ENCODE data around the gene ITGA3. TPM values are rescaled to one million over a fixed set of nuclear protein-coding genes. Genes with fewer than 3 reads are reported as not detected.

Gene ITGA3
- total RNA-seq, 2 experiments from 2014 or later, result 2.3 to 2.4 TPM

DNA sequence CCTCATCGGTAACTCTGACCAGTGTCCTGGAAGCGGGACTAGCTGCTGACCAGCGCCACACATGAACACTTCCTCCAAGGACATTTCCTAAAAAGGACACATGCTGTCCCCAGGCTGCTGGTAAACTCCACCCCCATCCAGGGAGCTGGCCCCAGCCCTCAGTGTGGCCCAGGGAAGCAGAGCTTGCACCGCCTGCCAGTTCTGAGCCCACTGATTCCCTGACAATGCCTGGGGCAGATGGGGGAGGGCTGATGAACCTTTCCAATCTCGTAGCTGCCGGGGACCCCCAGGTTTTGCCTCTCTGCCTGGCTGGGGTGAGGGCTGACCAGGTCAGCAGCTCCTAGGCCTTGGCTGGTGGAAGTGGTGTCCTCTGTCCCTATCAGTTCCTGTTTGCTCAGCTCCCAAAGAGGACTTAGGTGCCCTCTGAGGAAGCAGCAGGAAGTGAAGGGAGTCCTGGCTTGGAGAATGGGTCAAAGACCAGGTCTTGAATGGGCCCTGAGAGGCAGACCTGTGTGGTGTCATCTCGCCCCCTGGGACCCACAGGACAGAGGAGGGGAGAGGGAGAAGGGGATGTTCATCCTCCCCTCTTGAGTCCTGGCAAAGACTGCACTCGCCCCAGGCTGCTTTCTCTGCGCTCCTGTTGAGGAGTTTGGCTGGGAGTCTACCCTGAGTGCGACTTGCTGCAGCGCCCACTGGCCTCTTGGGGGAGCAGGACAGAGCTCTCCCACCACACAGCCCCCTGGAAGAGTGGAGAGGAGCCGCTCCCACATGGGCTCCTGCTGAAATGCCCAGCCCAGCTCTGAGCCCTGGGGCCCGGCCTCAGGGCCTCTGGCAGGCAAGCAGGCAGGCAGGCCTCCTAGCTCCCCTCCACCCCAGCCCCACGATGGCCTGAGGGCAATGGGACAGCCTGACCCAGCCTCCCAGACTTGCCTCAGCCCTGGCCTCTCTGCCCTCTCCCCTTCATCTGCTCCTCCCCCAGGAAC, 56.1 kb downstream of the ITGA3 start:
- ATAC-seq (ENCODE audit: poor library complexity), result no peak
- Histone ChIP-seq H3K27me3 (ENCODE audit: control insufficient read depth in 1 of 2, insufficient read depth in 2 of 2, low read length in 2 of 2) (peaks cover 12 to 13% of the 10 kb centered on the region in 2 experiments), H3K4me3 (ENCODE audit: low read length) (no peak overlapping the region), H3K27ac (ENCODE audit: low read depth in 1 of 2, low read length in 2 of 2) (no peak overlapping the region), H3K36me3 (ENCODE audit: insufficient read depth, low read length) (peaks cover 19% of the 10 kb centered on the region), H3K4me1 (ENCODE audit: insufficient read depth, low read length) (peaks cover 3% of the 10 kb centered on the region), H3K9me3 (ENCODE audit: control insufficient read depth in 1 of 2, insufficient read depth in 1 of 2, low read length in 2 of 2) (no peaks in the 10 kb centered on the region)
- no peak overlapping the region for H3K4me3 Mint-ChIP-seq
- TF ChIP-seq, protein P1, sequence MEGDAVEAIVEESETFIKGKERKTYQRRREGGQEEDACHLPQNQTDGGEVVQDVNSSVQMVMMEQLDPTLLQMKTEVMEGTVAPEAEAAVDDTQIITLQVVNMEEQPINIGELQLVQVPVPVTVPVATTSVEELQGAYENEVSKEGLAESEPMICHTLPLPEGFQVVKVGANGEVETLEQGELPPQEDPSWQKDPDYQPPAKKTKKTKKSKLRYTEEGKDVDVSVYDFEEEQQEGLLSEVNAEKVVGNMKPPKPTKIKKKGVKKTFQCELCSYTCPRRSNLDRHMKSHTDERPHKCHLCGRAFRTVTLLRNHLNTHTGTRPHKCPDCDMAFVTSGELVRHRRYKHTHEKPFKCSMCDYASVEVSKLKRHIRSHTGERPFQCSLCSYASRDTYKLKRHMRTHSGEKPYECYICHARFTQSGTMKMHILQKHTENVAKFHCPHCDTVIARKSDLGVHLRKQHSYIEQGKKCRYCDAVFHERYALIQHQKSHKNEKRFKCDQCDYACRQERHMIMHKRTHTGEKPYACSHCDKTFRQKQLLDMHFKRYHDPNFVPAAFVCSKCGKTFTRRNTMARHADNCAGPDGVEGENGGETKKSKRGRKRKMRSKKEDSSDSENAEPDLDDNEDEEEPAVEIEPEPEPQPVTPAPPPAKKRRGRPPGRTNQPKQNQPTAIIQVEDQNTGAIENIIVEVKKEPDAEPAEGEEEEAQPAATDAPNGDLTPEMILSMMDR (IDR thresholded peaks at IDR 0.05), result no peak
- ChIA-PET CTCF (interaction anchor here (1.3 kb wide), 1 partner anchor 18 kb away, joined by 3 read pairs; no protein-coding TSS in a partner anchor), POLR2A (interaction anchor here (0.6 kb wide), 1 partner anchor 137 kb away, joined by 3 read pairs; no protein-coding TSS in a partner anchor)
- no peak for DNase-seq
- H3K36me3 Mint-ChIP-seq (ENCODE audit: low read depth), result peaks cover 20% of the 10 kb centered on the region
- H3K9me3 Mint-ChIP-seq, result no peaks in the 10 kb centered on the region
- peaks cover 9% of the 10 kb centered on the region for H3K4me1 Mint-ChIP-seq (ENCODE audit: low read depth)
- H3K27me3 Mint-ChIP-seq, result peaks cover 19% of the 10 kb centered on the region
- no peak overlapping the region for H3K27ac Mint-ChIP-seq
- intact Hi-C loops (cut with DNase I, micrococcal nuclease), result no loop called here

DNA sequence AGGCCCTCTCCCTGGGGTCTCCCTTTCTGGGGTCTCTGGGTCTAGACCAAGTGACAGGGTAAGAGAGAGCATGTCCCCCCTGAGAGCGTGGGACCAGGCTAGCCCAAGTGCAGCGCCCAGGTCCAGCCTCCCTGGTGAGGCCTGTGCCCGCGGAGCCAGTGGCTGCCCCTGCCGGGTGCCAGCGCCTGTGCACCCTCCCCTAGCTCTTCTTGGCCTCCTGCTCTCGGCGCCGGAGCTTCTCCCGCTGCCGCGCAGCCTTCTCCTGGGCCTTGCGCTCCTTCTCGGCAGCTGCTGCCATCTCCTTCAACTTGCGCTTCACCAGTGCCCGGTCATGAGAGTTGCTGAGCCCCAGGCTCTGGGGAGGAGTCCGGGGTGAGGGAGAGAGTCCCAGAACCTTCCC, 56.8 kb downstream of the ITGA3 start:
- intact Hi-C loops (cut with DNase I, micrococcal nuclease), result no loop called here
- Histone ChIP-seq H3K27ac (ENCODE audit: low read depth in 1 of 2, low read length in 2 of 2) (no peak overlapping the region), H3K27me3 (ENCODE audit: control insufficient read depth in 1 of 2, insufficient read depth in 2 of 2, low read length in 2 of 2) (peaks cover 13 to 15% of the 10 kb centered on the region in 2 experiments), H3K4me3 (ENCODE audit: low read length) (no peak overlapping the region), H3K36me3 (ENCODE audit: insufficient read depth, low read length) (peaks cover 17% of the 10 kb centered on the region), H3K4me1 (ENCODE audit: insufficient read depth, low read length) (peaks cover 9% of the 10 kb centered on the region), H3K9me3 (ENCODE audit: control insufficient read depth in 1 of 2, insufficient read depth in 1 of 2, low read length in 2 of 2) (no peaks in the 10 kb centered on the region)
- no peak for DNase-seq
- Mint-ChIP-seq H3K27ac (no peak overlapping the region), H3K4me3 (no peak overlapping the region), H3K36me3 (ENCODE audit: low read depth) (peaks cover 14% of the 10 kb centered on the region), H3K9me3 (no peaks in the 10 kb centered on the region), H3K27me3 (peaks cover 22% of the 10 kb centered on the region), H3K4me1 (ENCODE audit: low read depth) (peaks cover 13% of the 10 kb centered on the region)
- ChIA-PET POLR2A (no interaction called here), CTCF (no interaction called here)
- TF ChIP-seq, protein P1 (IDR thresholded peaks at IDR 0.05), result no peak
- ATAC-seq (ENCODE audit: poor library complexity), result no peak

DNA sequence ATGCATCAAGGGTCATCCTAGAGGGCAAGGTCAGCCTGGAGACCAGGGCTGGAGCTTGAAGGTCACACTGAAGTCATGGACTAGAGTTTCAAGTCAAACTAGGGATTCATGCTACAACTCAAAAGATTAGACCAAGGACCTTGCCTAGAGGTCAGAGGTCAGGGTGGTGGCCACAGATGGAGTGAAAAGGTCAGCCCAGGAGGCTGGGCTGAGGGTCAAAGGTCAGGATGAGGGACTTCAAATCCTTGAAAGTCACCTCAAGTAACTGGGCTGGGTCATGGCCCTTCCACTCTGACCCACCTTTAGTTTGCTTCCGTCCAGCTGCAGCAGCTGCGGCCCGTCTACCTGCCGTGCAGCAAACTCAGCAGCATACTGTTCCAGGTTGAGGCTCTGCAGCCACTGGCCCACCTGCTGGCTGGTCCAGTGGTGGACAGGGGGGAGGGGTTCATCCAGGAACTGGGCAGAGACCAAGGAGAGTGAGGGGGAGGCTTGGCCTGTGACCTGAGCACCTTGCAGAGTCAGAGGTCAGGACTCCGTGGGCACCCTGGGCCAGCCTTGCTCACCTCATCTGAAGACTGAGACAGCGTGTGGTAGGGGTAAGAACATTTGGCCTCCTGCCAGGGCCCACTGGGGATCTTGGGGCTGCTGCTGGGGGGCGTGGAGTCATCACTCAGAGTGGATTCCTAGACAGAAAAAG, 57.9 kb downstream of the ITGA3 start:
- Mint-ChIP-seq H3K27me3 (peaks cover 28% of the 10 kb centered on the region), H3K4me3 (no peak overlapping the region), H3K4me1 (ENCODE audit: low read depth) (peaks cover 13% of the 10 kb centered on the region), H3K36me3 (ENCODE audit: low read depth) (peaks cover 7% of the 10 kb centered on the region), H3K9me3 (no peaks in the 10 kb centered on the region), H3K27ac (no peak overlapping the region)
- Histone ChIP-seq H3K9me3 (ENCODE audit: control insufficient read depth in 1 of 2, insufficient read depth in 1 of 2, low read length in 2 of 2) (no peaks in the 10 kb centered on the region), H3K27ac (ENCODE audit: low read depth in 1 of 2, low read length in 2 of 2) (no peak overlapping the region), H3K4me3 (ENCODE audit: low read length) (no peak overlapping the region), H3K36me3 (ENCODE audit: insufficient read depth, low read length) (peaks cover 6% of the 10 kb centered on the region), H3K27me3 (ENCODE audit: control insufficient read depth in 1 of 2, insufficient read depth in 2 of 2, low read length in 2 of 2) (peaks cover 13 to 16% of the 10 kb centered on the region in 2 experiments), H3K4me1 (ENCODE audit: insufficient read depth, low read length) (peaks cover 11% of the 10 kb centered on the region)
- DNase-seq (no peak), ATAC-seq (ENCODE audit: poor library complexity) (no peak)
- intact Hi-C loops (cut with DNase I, micrococcal nuclease), result no loop called here
- TF ChIP-seq, protein P1 (IDR thresholded peaks at IDR 0.05), result no peak
- CTCF ChIA-PET, result interaction anchor here (0.9 to 1.4 kb wide), 2 partner anchors 9 to 159 kb away, joined by 3 to 4 read pairs; no protein-coding TSS in a partner anchor
- POLR2A ChIA-PET, result interaction anchor here (1.6 kb wide), 1 partner anchor 20 kb away, joined by 5 read pairs; no protein-coding TSS in a partner anchor

Data from CD4-positive, alpha-beta T cell (primary cell).